ENCODE measurements around the gene RDX.

GRCh38 chr11:110199184-110199981 is 97.0 kb downstream of the RDX start:
- no peak for TF ChIP-seq CTCF (IDR thresholded peaks at IDR 0.05; ENCODE audit: low read depth, low read length, poor library complexity, severe bottlenecking)
- TF ChIP-seq EZH2phosphoT487 (IDR thresholded peaks at IDR 0.05; ENCODE audit: borderline replicate concordance, low read length), result no peak

Data from DOHH2 (cell line).